Ishikawa (cell line): Measurements from ENCODE around the gene APBA3.

Experiments
- CEBPB ChIP-seq: IDR thresholded peaks from 2 replicates; pipeline ENCODE4 v1.6.1; 2012
- CREB1 ChIP-seq: IDR thresholded peaks from 2 replicates; pipeline ENCODE4 v1.6.1; 2012; ENCODE audit warnings: low read depth
- EGR1 ChIP-seq: IDR thresholded peaks from 2 replicates; pipeline ENCODE4 v1.6.1; 2012
- EP300 ChIP-seq: IDR thresholded peaks from 2 replicates; pipeline ENCODE4 v1.6.1; 2012; ENCODE audit warnings: borderline replicate concordance
- FOXM1 ChIP-seq: IDR thresholded peaks from 2 replicates; pipeline ENCODE4 v1.6.1; 2012; ENCODE audit warnings: low read depth, borderline replicate concordance
- NFIC ChIP-seq: IDR thresholded peaks from 2 replicates; pipeline ENCODE4 v1.6.1; 2012
- RAD21 ChIP-seq: IDR thresholded peaks from 2 replicates; pipeline ENCODE4 v1.6.1; 2012; ENCODE audit warnings: low read depth
- TAF1 ChIP-seq: IDR thresholded peaks from 2 replicates; pipeline ENCODE4 v1.6.1; 2012; ENCODE audit warnings: low read depth, mild to moderate bottlenecking
- TCF12 ChIP-seq: IDR thresholded peaks from 2 replicates; pipeline ENCODE4 v1.6.1; 2012; ENCODE audit warnings: low read depth
- ZBTB7A ChIP-seq: IDR thresholded peaks from 2 replicates; pipeline ENCODE4 v1.6.1; 2012; ENCODE audit warnings: low read depth
- TF ChIP-seq, protein P1 (sequence below): IDR thresholded peaks from 2 replicates; pipeline ENCODE4 v1.6.1; 2012
- TF ChIP-seq, protein P2 (sequence below): IDR thresholded peaks from 2 replicates; pipeline ENCODE4 v1.6.1; 2012; ENCODE audit warnings: low read depth, mild to moderate bottlenecking
- TF ChIP-seq, protein P3 (sequence below): IDR thresholded peaks from 2 replicates; pipeline ENCODE4 v1.6.1; 2012

DNA sequence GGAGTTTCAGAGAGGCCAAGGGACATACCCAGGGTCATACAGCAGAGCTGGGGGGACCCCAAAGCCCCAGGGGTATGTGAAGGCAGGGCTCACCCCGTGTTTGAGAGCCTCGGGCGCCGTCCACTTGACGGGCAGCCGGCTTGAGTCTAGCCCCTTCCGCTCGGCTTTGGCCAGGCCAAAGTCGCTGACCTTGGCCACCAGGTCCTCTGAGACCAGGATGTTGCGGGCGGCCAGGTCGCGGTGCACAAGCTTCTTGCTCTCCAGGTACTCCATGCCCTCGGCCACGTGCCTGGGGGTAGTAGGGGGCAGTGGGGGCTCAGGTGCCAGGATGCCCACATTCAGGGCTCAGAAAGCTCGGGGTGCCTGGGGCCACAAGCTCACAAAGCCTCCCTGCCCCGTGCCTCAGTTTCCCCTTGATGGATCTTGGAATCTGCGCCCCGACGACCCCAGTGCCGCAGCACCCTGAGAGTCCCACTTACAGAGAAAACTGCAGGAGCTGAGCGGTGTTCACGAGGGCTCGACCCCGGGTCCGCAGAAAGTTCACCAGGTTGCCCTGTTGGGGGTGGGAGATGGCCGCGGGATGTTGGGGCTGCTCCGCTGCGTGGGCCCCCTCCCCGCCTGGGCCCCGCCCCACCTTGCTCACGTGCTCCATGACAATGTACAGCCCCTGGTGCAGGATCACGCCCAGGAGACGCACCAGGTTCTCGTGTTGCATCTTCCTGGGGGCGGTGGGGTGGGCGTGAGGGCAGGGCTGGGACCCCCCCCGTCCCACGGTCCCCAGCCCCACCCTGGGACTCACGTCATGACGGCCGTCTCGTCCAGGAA, 17.6 kb upstream of the APBA3 start:
- TF ChIP-seq, protein P1, sequence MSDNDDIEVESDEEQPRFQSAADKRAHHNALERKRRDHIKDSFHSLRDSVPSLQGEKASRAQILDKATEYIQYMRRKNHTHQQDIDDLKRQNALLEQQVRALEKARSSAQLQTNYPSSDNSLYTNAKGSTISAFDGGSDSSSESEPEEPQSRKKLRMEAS, result no peak
- TF ChIP-seq ZBTB7A (no peak; the same call in 1 of the 2 replicates), CEBPB (no peak), EGR1 (no peak), TAF1 (no peak), EP300 (no peak), FOXM1 (no peak), CREB1 (no peak), NFIC (no peak), RAD21 (no peak), TCF12 (no peak)
- TF ChIP-seq, protein P2, sequence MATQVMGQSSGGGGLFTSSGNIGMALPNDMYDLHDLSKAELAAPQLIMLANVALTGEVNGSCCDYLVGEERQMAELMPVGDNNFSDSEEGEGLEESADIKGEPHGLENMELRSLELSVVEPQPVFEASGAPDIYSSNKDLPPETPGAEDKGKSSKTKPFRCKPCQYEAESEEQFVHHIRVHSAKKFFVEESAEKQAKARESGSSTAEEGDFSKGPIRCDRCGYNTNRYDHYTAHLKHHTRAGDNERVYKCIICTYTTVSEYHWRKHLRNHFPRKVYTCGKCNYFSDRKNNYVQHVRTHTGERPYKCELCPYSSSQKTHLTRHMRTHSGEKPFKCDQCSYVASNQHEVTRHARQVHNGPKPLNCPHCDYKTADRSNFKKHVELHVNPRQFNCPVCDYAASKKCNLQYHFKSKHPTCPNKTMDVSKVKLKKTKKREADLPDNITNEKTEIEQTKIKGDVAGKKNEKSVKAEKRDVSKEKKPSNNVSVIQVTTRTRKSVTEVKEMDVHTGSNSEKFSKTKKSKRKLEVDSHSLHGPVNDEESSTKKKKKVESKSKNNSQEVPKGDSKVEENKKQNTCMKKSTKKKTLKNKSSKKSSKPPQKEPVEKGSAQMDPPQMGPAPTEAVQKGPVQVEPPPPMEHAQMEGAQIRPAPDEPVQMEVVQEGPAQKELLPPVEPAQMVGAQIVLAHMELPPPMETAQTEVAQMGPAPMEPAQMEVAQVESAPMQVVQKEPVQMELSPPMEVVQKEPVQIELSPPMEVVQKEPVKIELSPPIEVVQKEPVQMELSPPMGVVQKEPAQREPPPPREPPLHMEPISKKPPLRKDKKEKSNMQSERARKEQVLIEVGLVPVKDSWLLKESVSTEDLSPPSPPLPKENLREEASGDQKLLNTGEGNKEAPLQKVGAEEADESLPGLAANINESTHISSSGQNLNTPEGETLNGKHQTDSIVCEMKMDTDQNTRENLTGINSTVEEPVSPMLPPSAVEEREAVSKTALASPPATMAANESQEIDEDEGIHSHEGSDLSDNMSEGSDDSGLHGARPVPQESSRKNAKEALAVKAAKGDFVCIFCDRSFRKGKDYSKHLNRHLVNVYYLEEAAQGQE, result no peak
- TF ChIP-seq, protein P3, sequence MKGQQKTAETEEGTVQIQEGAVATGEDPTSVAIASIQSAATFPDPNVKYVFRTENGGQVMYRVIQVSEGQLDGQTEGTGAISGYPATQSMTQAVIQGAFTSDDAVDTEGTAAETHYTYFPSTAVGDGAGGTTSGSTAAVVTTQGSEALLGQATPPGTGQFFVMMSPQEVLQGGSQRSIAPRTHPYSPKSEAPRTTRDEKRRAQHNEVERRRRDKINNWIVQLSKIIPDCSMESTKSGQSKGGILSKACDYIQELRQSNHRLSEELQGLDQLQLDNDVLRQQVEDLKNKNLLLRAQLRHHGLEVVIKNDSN, result peak; percentile 68
